GM12873 (cell line): ENCODE results near the gene ZNF888.

Source experiments
- CTCF ChIP-seq: IDR thresholded peaks from 2 replicates; pipeline ENCODE4 v1.5.1; 2012; ENCODE audit warnings: low read depth, mild to moderate bottlenecking, moderate library complexity, low read length, control low read depth; ENCODE audit not compliant: insufficient read depth; ENCODE audit errors: missing control alignments

The ZNF888 gene

GRCh38 chr19:52922841-52923777 is at the start of gene ZNF888:
Gene ZNF888, minus strand, starts transcription at chr19:52923428. Its CDS starts 5,555 bp downstream, at chr19:52917873.
- no peak for TF ChIP-seq CTCF

GRCh38 chr19:52967772-52968171 is 44.5 kb upstream of the ZNF888 start:
- TF ChIP-seq CTCF = no peak

- TF ChIP-seq CTCF = no peak
These were observed 40.0 kb upstream of the ZNF888 start for GRCh38 chr19:52963247-52963618.

GRCh38 chr19:52962394-52963246 is 39.4 kb upstream of the ZNF888 start, which contains the start of gene ZNF816:
Gene ZNF816, minus strand, starts transcription at chr19:52962881. Its CDS starts 6,792 bp downstream, at chr19:52956089.
- TF ChIP-seq CTCF = no peak

- no peak for TF ChIP-seq CTCF
These were observed 38.8 kb upstream of the ZNF888 start for GRCh38 chr19:52961981-52962380.

- no peak for TF ChIP-seq CTCF
These were observed 36.5 kb upstream of the ZNF888 start for GRCh38 chr19:52959613-52960295.
